GM19193 (cell line): ENCODE results near the gene ARHGAP27.

ENCODE experiments used
- POLR2A ChIP-seq: IDR thresholded peaks from 4 replicates; pipeline ENCODE4 v1.6.1; 2011; ENCODE audit not compliant: insufficient read depth, insufficient read length; ENCODE audit errors: extremely low read depth

Gene ARHGAP27

DNA sequence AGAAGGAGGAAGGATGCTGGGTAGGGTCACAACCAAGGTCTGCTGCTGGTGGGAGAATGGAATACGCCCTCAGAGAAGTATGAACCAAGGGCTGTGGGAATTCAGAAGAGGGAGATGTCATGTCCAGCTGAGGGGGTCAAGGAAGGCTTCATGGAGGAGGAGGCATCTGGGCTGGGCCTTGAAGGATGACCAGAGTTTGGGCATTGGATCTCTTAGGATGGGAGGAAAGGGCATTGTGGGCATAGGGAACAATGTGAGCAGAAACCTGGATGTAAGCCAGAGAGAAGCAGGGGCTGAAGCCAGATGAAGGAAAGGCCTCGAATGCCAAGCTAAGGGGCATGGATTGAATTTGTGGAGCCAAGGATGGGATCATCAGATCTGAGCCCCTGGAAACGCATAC lies 66.6 kb downstream of the ARHGAP27 start:
- no peak for TF ChIP-seq POLR2A

DNA sequence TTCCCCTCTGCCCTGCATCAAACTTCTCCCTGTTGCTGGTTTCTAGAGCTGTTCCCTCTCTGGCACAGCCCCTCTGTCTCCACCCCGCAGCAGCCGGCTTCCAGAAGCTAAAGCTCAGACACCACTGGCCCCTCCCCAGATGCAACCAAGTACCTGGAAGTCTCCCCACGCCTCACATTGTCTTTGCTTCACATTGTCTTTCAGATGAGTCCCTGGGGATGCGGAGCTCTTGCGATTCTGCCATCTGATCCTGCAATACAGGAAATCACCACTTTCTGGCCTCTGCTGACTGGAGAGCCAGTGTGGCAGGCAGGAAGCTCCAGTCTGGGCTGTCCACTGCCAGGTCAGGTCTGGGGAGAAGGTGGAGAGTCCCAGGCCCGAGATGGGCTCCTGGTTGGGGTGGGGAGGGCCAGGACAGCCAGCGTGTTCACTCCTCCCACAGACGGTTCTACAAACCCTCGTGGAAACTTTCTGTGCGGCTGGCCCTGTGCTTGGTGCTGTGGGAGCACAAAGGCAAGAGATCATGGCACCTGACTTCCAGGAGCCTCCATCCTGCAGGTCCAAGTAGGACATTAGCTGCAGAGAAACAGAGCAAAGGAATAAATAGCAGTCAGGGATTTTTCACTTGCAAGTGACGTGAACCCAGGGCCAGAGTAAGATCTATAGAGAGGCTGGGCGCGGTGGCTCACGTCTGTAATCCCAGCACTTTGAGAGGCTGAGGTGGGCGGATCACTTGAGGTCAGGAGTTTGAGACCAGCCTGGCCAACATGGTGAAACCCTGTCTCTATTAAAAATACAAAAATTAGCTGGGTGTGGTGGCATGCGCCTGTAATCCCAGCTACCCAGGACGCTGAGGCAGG lies 67.9 kb downstream of the ARHGAP27 start:
- TF ChIP-seq POLR2A = no peak

- TF ChIP-seq POLR2A = no peak
Measured at GRCh38 chr17:45363498-45363897, 69.2 kb downstream of the ARHGAP27 start.

- TF ChIP-seq POLR2A = no peak
Measured at GRCh38 chr17:45361976-45362375, 70.7 kb downstream of the ARHGAP27 start.

GRCh38 chr17:45361451-45361850 lies 71.2 kb downstream of the ARHGAP27 start:
- no peak for TF ChIP-seq POLR2A

GRCh38 chr17:45357364-45357997 lies 75.2 kb downstream of the ARHGAP27 start:
- TF ChIP-seq POLR2A = no peak

DNA sequence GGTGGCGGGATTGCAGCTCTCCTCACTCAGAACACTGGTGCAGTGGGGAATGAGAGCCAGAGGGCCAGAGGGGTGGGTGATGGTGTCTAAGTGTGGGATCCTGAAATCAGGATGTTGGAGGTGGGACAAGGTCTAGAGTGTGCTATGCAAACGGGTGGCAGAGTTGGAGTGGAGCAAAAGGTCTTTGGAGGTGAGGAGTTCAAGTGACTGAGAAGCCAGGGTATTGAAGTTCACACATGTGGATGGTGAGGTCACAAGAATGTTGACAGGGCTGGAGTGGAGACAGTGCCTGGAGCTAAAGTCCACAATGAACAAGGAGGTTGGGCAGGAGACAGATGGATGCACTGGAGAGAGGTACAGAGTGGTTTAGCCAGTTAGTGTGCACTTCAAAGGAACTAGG lies 77.6 kb downstream of the ARHGAP27 start:
- no peak for TF ChIP-seq POLR2A

- TF ChIP-seq POLR2A = no peak
Measured at GRCh38 chr17:45353043-45353442, 79.6 kb downstream of the ARHGAP27 start.

DNA sequence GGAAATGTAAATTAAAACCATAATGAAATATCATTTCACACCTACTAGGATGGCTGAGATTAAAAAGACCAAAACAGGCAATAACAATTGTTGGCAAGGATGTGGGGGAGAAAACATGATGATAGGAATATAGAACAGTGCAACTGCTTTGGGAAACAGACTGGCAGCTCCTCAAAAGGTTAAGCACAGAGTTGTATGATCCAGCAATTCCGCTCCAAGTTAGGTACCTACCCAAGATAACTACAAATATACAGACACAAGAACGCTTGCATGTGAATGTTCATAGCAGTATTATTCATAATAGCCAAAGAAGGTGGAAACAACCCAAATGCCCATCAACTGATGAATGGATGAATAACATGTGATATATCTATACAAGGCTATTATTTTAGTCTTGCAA lies 80.8 kb downstream of the ARHGAP27 start:
- no peak for TF ChIP-seq POLR2A

DNA sequence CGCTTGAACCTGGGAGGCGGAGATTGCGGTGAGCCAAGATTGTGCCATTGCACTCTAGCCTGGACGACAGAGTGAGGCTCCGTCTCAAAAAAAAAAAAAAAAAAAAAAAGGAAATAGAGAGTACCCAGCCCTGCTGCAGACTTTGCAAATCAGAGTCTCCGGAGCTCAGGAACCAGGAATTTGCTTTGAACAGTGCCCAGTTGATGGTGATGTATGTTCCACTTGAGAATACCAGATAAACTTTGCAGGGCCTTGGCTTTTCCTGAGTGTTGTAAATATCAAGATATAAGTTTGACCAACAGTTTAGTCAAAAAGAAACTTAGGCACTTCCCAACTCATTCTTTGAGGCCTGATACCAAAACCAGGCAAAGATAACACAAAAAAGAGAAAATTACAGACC lies 85.2 kb downstream of the ARHGAP27 start:
- TF ChIP-seq POLR2A = no peak

GRCh38 chr17:45346216-45347015 lies 86.3 kb downstream of the ARHGAP27 start:
- no peak for TF ChIP-seq POLR2A

DNA sequence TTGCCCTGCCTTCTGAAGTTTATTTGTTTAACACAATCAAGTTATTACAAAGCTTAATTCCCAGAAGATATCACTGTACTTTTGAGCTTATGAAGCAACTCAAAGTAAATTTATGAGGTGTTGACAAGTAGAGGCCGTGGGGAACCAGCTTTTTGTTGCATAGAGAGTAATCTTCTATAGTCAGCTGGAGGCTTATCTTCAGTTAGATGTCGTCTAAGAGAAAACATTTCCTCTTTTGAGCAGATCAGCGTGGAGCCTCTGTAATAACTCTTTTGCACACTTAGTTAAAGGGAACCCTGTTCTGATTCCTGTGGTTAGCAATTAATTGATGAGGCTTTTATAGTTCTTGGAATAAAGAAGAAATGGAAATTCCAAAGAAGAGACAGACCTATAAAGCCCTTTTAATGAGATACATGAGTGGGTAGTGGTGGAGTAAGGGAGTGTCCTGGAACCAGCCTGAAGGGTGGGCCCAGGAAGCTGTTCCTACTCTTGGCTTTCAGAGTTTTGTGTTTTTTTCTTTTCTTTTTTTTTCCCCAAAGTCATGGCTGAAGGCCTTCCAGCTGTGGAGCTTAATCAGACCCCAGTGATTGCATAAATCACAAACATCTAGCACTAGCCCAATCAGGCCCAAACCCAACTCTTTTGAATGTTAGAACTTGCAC lies 87.0 kb downstream of the ARHGAP27 start:
- TF ChIP-seq POLR2A = no peak

DNA sequence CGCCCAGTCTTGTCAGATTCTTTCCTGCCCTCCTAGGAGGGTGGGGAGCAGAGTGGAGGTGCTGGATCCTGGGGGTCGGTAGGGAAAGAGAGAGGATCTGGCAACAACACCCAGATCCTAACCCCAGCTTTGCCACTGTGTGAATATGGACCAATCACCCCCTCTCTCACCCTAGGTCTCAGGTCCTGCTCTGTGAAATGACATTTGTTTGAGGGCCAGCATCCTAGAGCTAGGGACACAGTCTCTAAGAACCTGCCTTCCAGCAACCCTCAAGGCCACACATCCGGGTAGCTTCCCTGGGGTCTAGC lies 87.5 kb downstream of the ARHGAP27 start:
- TF ChIP-seq POLR2A = no peak
